ENCODE data around the gene ZBTB16.
A peak's percentile ranks its signal among the peaks of the same experiment; 100 is the strongest.

ZBTB16 gene

DNA sequence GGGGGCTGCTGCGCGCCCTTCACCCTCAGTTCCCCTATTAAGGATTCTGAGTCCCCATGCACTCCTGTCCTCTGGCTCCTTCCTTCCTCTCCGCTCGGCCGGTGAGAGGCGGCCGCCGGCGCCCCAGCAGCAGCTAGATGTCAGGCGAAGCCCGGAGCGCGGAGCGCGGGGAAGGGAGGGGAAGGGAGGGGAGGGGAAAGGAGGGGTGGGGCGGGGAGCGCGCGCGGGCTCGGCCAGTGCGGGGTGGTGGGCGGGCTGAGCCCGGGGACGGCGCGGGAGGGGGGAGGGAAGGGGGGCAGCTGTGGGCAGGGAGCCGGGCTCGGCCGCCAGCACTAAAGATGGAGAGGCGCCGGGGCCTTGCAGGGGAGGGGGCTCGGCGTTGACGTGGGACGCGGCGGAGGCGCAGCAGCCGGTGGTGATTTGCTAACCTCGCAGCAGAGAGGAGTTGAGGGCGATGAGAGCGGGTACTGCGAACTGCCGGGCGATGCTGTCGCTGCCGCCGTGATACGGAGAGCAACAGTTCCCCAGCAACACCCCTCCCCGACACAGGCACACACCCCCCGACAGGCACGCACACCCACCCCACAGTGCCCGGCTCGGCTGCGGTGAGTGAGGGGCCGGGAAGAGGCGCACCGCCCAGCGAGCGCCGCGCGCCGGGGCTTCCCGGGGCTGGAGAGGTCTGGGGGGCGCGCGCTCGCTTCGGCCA, at the start of gene ZBTB16 (continued):
- TF ChIP-seq, protein P1, sequence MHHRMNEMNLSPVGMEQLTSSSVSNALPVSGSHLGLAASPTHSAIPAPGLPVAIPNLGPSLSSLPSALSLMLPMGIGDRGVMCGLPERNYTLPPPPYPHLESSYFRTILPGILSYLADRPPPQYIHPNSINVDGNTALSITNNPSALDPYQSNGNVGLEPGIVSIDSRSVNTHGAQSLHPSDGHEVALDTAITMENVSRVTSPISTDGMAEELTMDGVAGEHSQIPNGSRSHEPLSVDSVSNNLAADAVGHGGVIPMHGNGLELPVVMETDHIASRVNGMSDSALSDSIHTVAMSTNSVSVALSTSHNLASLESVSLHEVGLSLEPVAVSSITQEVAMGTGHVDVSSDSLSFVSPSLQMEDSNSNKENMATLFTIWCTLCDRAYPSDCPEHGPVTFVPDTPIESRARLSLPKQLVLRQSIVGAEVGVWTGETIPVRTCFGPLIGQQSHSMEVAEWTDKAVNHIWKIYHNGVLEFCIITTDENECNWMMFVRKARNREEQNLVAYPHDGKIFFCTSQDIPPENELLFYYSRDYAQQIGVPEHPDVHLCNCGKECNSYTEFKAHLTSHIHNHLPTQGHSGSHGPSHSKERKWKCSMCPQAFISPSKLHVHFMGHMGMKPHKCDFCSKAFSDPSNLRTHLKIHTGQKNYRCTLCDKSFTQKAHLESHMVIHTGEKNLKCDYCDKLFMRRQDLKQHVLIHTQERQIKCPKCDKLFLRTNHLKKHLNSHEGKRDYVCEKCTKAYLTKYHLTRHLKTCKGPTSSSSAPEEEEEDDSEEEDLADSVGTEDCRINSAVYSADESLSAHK (tag by site-specific recombination; IDR thresholded peaks at IDR 0.05), result no peak
- TF ChIP-seq ZFP41 (tag by site-specific recombination; IDR thresholded peaks at IDR 0.05; ENCODE audit: borderline replicate concordance), result no peak
- no peak for TF ChIP-seq ZNF777 (tag by site-specific recombination; IDR thresholded peaks at IDR 0.05; ENCODE audit: borderline replicate concordance)
- no peak for TF ChIP-seq PRDM1 (tag by site-specific recombination; IDR thresholded peaks at IDR 0.05)
- no peak for TF ChIP-seq ZNF404 (tag by site-specific recombination; IDR thresholded peaks at IDR 0.05)
- TF ChIP-seq KLF16 (tag by site-specific recombination; IDR thresholded peaks at IDR 0.05), result peak; percentile 80
- peak; percentile 83 for TF ChIP-seq ZBTB26 (tag by site-specific recombination; optimal IDR thresholded peaks at IDR 0.05)
- no peak; the same call in 1 of the 2 replicates for TF ChIP-seq EGR2 (tag by site-specific recombination; IDR thresholded peaks at IDR 0.05; ENCODE audit: low read depth)
- TF ChIP-seq ZNF624 (tag by site-specific recombination; IDR thresholded peaks at IDR 0.05), result no peak
- no peak for TF ChIP-seq ZBTB11 (tag by site-specific recombination; conservative IDR thresholded peaks at IDR 0.05; ENCODE audit: low read depth)
- TF ChIP-seq ZNF843 (tag by site-specific recombination; IDR thresholded peaks at IDR 0.05), result no peak
- peak; percentile 78; the same call in 1 of the 2 replicates for TF ChIP-seq GLI4 (tag by site-specific recombination; IDR thresholded peaks at IDR 0.05)
- 0 out of 2 replicates have a peak, but pooled peaks have one; percentile 46 for TF ChIP-seq ZBTB21 (tag by site-specific recombination; IDR thresholded peaks at IDR 0.05)
- TF ChIP-seq ZSCAN18 (tag by site-specific recombination; IDR thresholded peaks at IDR 0.05), result no peak
- TF ChIP-seq, protein P2, sequence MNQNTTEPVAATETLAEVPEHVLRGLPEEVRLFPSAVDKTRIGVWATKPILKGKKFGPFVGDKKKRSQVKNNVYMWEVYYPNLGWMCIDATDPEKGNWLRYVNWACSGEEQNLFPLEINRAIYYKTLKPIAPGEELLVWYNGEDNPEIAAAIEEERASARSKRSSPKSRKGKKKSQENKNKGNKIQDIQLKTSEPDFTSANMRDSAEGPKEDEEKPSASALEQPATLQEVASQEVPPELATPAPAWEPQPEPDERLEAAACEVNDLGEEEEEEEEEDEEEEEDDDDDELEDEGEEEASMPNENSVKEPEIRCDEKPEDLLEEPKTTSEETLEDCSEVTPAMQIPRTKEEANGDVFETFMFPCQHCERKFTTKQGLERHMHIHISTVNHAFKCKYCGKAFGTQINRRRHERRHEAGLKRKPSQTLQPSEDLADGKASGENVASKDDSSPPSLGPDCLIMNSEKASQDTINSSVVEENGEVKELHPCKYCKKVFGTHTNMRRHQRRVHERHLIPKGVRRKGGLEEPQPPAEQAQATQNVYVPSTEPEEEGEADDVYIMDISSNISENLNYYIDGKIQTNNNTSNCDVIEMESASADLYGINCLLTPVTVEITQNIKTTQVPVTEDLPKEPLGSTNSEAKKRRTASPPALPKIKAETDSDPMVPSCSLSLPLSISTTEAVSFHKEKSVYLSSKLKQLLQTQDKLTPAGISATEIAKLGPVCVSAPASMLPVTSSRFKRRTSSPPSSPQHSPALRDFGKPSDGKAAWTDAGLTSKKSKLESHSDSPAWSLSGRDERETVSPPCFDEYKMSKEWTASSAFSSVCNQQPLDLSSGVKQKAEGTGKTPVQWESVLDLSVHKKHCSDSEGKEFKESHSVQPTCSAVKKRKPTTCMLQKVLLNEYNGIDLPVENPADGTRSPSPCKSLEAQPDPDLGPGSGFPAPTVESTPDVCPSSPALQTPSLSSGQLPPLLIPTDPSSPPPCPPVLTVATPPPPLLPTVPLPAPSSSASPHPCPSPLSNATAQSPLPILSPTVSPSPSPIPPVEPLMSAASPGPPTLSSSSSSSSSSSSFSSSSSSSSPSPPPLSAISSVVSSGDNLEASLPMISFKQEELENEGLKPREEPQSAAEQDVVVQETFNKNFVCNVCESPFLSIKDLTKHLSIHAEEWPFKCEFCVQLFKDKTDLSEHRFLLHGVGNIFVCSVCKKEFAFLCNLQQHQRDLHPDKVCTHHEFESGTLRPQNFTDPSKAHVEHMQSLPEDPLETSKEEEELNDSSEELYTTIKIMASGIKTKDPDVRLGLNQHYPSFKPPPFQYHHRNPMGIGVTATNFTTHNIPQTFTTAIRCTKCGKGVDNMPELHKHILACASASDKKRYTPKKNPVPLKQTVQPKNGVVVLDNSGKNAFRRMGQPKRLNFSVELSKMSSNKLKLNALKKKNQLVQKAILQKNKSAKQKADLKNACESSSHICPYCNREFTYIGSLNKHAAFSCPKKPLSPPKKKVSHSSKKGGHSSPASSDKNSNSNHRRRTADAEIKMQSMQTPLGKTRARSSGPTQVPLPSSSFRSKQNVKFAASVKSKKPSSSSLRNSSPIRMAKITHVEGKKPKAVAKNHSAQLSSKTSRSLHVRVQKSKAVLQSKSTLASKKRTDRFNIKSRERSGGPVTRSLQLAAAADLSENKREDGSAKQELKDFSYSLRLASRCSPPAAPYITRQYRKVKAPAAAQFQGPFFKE (tag by site-specific recombination; IDR thresholded peaks at IDR 0.05; ENCODE audit: borderline replicate concordance), result no peak
- TF ChIP-seq KLF9 (tag by site-specific recombination; IDR thresholded peaks at IDR 0.05; ENCODE audit: low read depth), result peak; percentile 96
- TF ChIP-seq ZNF664 (tag by site-specific recombination; IDR thresholded peaks at IDR 0.05), result no peak
- TF ChIP-seq, protein P3, sequence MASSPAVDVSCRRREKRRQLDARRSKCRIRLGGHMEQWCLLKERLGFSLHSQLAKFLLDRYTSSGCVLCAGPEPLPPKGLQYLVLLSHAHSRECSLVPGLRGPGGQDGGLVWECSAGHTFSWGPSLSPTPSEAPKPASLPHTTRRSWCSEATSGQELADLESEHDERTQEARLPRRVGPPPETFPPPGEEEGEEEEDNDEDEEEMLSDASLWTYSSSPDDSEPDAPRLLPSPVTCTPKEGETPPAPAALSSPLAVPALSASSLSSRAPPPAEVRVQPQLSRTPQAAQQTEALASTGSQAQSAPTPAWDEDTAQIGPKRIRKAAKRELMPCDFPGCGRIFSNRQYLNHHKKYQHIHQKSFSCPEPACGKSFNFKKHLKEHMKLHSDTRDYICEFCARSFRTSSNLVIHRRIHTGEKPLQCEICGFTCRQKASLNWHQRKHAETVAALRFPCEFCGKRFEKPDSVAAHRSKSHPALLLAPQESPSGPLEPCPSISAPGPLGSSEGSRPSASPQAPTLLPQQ (tag by site-specific recombination; IDR thresholded peaks at IDR 0.05), result no peak
- TF ChIP-seq ZNF24 (tag by site-specific recombination; IDR thresholded peaks at IDR 0.05), result no peak
- no peak for TF ChIP-seq ZNF223 (tag by site-specific recombination; IDR thresholded peaks at IDR 0.05)
- no peak for TF ChIP-seq ZSCAN23 (tag by site-specific recombination; IDR thresholded peaks at IDR 0.05)
- no peak for TF ChIP-seq ZNF768 (tag by site-specific recombination; IDR thresholded peaks at IDR 0.05)
- no peak for TF ChIP-seq ZXDB (tag by site-specific recombination; IDR thresholded peaks at IDR 0.05)
- TF ChIP-seq IKZF3 (tag by site-specific recombination; IDR thresholded peaks at IDR 0.05), result no peak

All from HEK293 (cell line).